Chondrocyte (in vitro differentiated cells): ENCODE data around the gene PTPN4. TPM values are rescaled to one million over a fixed set of nuclear protein-coding genes. Genes with fewer than 3 reads are reported as not detected.

Source experiments
- DNase-seq: peaks from one replicate; pipeline ENCODE4 v3.0.0; 2021; ENCODE audit warnings: mixed read lengths, low spot score
- H3K27ac Mint-ChIP-seq: one replicate; pipeline ENCODE4 v1.8.0; 2021; ENCODE audit warnings: mild to moderate bottlenecking, moderate library complexity, mixed read lengths; ENCODE audit not compliant: unreplicated experiment
- H3K27me3 Mint-ChIP-seq: 2 replicates; pipeline ENCODE4 v1.8.0; 2021; ENCODE audit warnings: low read depth, mixed read lengths
- H3K36me3 Mint-ChIP-seq: 2 replicates; pipeline ENCODE4 v1.8.0; 2021; ENCODE audit warnings: low read depth, mixed read lengths
- H3K4me1 Mint-ChIP-seq: 2 replicates; pipeline ENCODE4 v1.8.0; 2021; ENCODE audit warnings: low read depth, mild to moderate bottlenecking, mixed read lengths
- H3K4me3 Mint-ChIP-seq: one replicate; pipeline ENCODE4 v1.8.0; 2021; ENCODE audit warnings: mild to moderate bottlenecking, moderate library complexity, mixed read lengths; ENCODE audit not compliant: unreplicated experiment
- H3K9me3 Mint-ChIP-seq: 2 replicates; pipeline ENCODE4 v1.8.0; 2021; ENCODE audit warnings: low read depth, mixed read lengths
- total RNA-seq: library from RNA; stranded (reverse); gene quantifications from 3 replicates; pipeline ENCODE4 v1.2.1, GENCODE V29; 2021
- TF ChIP-seq, protein P1 (sequence below): fragments of 200-600 bp; sonication (generic); IDR thresholded peaks from 2 replicates; pipeline ENCODE4 v1.5.0; 2021; ENCODE audit warnings: antibody characterized with exemption, mild to moderate bottlenecking, moderate library complexity

PTPN4 gene
- total RNA-seq, 1 donor from 2014 or later = 24.2 TPM

DNA sequence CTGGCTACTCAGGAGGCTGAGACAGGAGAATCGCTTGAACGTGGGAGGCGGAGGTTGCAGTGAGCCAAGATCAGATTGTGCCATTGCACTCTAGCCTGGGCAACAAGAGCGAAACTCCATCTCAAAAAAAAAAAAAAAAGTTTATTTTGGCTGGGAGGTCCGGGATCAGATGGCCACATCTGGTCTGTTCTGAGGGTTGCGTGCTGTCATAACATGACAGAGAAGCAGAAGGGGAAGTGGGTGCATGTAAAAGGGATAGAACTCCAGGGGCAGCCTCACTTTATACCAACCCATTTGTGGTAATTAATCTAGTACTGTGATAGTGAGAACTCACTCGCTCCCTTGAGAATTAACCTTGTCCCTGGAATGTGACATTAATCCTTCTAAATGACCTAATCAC is 101.2 kb downstream of the PTPN4 start:
- Mint-ChIP-seq H3K27ac (no peak overlapping the region), H3K36me3 (peaks cover 3% of the 10 kb centered on the region), H3K9me3 (no peaks in the 10 kb centered on the region), H3K27me3 (no peaks in the 10 kb centered on the region), H3K4me3 (no peak overlapping the region), H3K4me1 (peaks cover 9% of the 10 kb centered on the region)
- TF ChIP-seq, protein P1, sequence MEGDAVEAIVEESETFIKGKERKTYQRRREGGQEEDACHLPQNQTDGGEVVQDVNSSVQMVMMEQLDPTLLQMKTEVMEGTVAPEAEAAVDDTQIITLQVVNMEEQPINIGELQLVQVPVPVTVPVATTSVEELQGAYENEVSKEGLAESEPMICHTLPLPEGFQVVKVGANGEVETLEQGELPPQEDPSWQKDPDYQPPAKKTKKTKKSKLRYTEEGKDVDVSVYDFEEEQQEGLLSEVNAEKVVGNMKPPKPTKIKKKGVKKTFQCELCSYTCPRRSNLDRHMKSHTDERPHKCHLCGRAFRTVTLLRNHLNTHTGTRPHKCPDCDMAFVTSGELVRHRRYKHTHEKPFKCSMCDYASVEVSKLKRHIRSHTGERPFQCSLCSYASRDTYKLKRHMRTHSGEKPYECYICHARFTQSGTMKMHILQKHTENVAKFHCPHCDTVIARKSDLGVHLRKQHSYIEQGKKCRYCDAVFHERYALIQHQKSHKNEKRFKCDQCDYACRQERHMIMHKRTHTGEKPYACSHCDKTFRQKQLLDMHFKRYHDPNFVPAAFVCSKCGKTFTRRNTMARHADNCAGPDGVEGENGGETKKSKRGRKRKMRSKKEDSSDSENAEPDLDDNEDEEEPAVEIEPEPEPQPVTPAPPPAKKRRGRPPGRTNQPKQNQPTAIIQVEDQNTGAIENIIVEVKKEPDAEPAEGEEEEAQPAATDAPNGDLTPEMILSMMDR = no peak
- DNase-seq = no peak

DNA sequence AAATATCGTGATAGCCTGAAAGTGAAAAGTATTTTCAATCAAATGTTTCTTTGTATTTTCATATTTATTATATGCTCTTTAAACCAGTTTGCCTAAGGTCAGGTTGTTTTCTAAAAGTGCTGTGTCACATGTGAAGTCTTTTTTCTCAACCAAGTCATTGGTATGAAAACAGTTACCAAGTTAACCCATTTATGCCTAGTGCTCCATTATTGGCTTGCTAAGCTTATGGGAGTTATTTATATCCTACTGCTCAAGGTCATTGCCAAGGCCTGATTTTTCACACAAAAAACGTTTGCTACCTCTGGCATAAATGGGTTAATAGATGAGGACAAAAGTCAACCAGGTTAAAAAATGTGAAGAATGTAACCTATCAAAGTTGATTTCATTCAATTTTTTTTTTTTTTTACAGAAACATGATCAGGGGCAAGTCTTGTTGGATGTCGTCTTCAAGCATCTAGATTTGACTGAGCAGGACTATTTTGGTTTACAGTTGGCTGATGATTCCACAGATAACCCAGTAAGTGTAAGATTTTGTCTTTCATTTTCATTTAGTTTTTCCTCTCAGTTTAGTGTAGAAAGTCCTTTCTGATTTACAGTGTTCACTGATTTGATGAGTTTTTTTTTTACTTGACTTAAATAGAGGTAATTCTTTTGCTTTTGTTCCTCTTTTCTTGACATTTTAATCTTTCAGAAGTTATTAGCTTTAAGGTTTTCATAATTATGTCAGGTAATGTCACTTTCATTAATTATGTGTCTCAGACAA is 102.6 kb downstream of the PTPN4 start:
- no peaks in the 10 kb centered on the region for H3K27me3 Mint-ChIP-seq
- no peak overlapping the region for H3K27ac Mint-ChIP-seq
- H3K4me1 Mint-ChIP-seq = peaks cover 9% of the 10 kb centered on the region
- no peak for DNase-seq
- H3K9me3 Mint-ChIP-seq = no peaks in the 10 kb centered on the region
- TF ChIP-seq, protein P1 = no peak
- no peak overlapping the region for H3K4me3 Mint-ChIP-seq
- peaks cover 3% of the 10 kb centered on the region for H3K36me3 Mint-ChIP-seq

DNA sequence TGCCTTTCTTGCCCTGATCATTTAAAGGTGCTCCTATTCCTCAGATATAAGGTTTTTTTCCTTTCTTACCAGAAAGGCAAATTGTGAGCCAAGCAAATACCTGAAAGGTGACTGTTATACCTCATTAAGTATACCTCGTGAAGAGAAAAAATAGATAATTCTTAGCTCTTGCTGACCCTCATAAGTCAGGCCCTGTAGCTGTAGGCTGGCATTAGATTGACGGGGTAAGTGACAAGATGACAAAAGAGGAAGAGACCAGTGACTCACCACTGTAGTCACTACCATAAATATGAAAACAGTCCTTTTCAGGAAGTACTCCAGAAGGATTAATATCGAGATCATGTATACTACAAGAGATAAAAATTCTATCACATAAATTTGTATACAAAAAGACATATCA is 104.6 kb downstream of the PTPN4 start:
- no peak overlapping the region for H3K27ac Mint-ChIP-seq
- no peaks in the 10 kb centered on the region for H3K9me3 Mint-ChIP-seq
- peaks cover 3% of the 10 kb centered on the region for H3K36me3 Mint-ChIP-seq
- H3K4me1 Mint-ChIP-seq = peaks cover 9% of the 10 kb centered on the region
- DNase-seq = no peak
- no peaks in the 10 kb centered on the region for H3K27me3 Mint-ChIP-seq
- TF ChIP-seq, protein P1 = no peak
- no peak overlapping the region for H3K4me3 Mint-ChIP-seq

DNA sequence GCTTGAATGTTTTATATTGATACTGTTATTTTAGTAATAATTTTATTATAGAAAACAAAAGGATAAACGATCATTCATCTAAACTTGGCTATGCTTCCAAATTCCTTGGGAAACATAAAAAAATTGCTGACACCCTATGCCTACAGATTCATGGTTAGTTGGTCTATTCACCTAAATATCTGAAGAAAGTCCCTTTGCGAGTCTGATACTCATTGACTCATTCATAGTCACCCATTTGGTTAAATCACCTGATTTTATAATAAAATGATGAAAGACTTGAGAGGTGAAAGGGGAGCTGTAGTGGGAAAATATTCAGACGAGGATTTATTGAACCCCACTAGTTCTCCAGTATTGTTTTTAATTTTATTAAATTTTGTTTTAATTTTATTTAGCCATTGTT is 112.0 kb downstream of the PTPN4 start:
- no peak for DNase-seq
- Mint-ChIP-seq H3K27ac (no peak overlapping the region), H3K9me3 (no peaks in the 10 kb centered on the region), H3K36me3 (no peaks in the 10 kb centered on the region), H3K4me1 (peaks cover 9% of the 10 kb centered on the region), H3K4me3 (no peak overlapping the region), H3K27me3 (no peaks in the 10 kb centered on the region)
- TF ChIP-seq, protein P1 = no peak

DNA sequence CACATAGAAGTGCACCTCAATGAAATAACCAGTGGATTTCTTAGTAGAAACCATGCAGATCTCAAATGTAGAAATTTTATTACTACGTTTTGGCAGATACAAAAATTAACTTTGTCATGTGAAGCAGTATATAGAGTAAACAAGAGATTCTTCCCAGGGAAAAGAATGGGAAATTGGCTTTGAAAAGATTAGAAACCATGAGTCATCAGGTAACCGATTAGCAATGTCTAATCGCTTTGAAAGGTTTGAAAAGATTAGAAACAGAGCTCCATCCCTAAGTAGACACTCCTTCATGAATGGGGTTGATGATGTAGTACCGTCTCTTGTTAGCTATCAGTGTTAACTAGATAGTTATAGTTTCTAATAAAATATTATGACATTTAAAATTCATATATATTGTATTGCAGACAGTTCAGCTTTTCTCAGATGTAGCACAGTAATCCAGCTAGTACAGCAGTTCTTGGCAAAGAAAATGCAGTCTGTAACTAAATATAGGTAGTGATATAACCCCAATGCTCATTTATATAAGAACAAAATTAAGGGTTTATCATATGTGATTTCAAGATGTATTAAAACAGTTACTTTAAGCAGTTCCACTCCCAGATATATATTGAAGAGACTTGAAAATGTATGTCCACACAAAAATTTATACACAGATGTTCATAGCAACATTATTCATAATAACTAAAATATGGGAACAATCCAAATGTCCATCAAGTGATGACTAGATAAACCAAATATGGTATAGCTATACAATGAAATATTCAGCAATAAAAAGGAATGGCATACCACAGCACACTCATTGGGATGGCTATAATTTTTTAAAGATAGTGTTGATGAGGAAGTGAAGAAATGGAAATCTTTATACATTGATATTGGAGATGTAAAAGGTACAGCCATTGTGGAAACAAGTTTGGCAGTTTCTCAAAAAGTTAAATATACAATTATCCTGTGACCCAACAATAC is 113.9 kb downstream of the PTPN4 start:
- no peaks in the 10 kb centered on the region for H3K27me3 Mint-ChIP-seq
- no peak overlapping the region for H3K4me3 Mint-ChIP-seq
- TF ChIP-seq, protein P1 = no peak
- peaks cover 9% of the 10 kb centered on the region for H3K4me1 Mint-ChIP-seq
- DNase-seq = no peak
- H3K9me3 Mint-ChIP-seq = no peaks in the 10 kb centered on the region
- H3K36me3 Mint-ChIP-seq = no peaks in the 10 kb centered on the region
- no peak overlapping the region for H3K27ac Mint-ChIP-seq
